DLD1 (cell line): ENCODE measurements around the gene KIF19.
"Not testable (repeated sequence)": the region's sequence is repeated elsewhere in the genome, so short reads cannot be mapped to it uniquely, and the experiment has no call there.

Experiments used
- in situ Hi-C: cut with HindIII; loops from 2 replicates; pipeline ENCODE4 v1.10.0; 2017; ENCODE audit warnings: low sequenced_read_pairs

KIF19 gene

DNA sequence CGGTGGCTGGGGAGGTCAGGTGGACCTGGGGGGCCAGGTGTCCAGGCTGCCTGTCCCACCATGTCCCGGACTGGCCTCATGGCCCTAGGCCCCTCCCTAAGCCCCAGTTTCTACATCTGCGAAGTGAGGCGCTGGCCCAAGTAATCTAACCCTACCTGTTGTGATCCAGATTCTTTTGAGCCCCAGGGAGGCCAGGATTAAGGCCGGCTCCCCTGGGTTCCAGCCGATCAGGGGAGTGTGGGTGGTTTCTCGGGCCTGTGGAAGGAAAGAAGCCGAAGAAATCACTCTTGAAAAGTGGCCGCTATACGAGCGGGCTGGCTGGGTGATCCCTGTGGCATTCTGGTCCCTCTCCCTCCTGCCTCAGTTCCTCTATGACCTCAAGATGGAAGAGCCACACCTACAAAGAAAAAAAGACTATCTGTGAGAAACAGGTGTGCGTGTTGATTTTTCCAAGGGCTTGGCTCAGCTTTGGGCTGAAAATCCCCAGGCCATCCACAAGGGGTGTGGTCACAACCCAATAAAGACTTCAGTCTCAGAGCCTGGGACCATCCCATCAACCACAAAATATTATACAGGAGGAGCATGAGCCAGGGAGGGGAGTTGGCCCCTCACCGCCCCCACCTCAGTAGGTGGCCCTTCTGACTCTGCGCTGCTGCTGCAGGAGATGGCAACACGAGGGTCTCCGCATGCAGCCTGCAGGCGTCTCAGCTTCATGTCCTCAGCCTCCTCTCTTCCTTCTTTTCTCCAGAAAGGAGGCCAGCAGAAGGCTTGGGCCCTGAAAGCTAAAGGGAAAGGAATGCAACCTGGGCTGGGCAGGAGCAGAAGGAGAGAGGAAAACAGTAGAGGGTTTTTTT is 61.6 kb downstream of the KIF19 start:
- in situ Hi-C loops: no loop called here

- in situ Hi-C loops: no loop called here
Observed at GRCh38 chr17:74389084-74389753, 63.2 kb downstream of the KIF19 start.

GRCh38 chr17:74389937-74390679 is 64.1 kb downstream of the KIF19 start:
- in situ Hi-C loops: no loop called here

DNA sequence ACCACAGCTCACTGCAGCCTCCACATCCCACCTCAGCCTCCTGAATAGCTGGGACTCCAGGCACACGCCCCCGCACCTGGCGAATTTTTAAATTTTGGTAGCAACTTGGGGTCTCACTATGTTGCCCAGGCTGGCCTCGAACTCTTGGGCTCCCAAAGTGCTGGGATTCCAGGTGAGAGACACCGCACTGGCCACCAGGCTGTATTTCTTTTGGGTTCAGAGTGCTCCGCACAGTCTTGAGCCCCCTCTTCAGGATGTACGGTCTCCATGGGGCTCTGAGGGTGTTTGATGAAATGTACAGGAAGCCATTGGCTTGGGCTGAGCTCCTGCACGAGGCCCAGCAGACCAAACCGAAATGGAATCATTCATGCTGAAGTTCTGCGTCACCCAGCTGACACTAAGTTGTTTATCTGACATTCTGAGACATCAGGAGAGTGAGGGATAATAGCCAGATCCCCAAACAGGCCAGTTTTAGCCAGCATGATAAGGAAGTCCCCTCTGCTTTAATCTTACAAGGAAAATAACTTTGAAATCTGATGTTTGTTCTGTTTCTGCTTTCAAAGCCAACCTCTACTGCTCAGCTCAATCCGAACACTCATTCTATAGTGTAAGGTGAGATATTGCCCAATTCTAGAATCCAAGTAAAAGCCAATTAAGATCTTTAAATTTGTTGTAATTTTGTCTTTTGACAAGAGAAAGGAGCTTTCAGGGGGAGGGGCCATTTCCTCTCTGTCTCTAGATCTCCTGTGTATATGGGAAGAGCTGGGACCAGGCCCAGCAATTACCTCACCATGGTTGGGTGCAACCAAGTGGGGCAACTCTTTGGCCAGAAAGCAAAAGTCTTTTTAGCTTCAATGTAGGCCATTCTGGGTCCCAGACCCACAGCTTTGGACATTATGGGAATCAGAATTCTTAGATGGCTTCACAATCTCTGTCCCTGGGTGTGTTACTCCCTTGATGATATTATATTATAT is 64.9 kb downstream of the KIF19 start:
- in situ Hi-C loops: no loop called here

GRCh38 chr17:74391771-74392170 is 65.7 kb downstream of the KIF19 start:
- in situ Hi-C loops: no loop called here

DNA sequence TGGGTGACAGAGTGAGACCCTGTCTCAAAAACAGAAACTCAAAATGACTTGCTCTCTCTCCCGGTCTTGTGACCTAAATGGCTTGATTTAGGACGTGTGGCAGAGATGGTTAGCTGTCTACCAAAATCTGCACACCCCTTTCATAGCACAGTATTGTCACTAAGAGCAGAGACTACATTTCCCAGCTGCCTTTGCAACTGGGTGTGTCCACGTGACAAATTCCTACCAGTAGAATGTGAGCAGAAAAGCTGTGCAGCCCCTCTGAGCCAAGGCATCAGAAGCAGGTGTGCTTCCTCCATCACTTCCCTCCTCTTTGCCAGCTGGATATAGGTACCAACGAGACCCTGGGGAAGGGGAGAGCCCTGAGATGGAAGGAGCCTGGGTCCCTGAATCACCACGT is 66.8 kb downstream of the KIF19 start:
- in situ Hi-C loops: no loop called here

DNA sequence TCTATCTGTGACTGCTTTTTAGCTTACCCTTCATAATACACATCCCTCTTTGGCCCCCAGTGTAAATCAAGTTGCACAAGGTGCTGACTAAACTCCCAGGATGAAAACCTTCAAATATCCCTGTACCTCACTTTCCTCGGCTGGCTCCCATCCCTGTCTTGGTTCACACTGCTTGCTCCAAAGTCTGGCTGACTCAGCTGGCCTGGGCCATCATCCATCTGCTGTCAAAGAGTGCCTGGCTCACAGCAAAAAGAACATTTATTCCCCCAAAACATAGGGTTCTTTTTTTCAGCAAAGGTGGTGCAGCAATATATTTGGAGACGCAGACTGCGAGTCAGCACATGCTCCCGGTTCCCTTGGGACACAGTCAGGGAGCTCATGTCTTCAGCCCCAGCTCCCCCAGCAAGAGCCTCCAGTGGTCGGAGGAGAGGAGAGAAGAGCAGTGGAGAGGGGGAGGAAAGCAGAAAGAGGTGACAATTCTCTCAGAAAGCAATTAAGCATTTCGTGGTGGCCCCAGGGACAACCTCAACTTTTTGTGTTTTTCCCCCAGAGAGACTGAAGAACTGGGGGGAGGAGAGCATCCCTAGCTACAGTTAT is 67.4 kb downstream of the KIF19 start:
- in situ Hi-C loops: no loop called here

DNA sequence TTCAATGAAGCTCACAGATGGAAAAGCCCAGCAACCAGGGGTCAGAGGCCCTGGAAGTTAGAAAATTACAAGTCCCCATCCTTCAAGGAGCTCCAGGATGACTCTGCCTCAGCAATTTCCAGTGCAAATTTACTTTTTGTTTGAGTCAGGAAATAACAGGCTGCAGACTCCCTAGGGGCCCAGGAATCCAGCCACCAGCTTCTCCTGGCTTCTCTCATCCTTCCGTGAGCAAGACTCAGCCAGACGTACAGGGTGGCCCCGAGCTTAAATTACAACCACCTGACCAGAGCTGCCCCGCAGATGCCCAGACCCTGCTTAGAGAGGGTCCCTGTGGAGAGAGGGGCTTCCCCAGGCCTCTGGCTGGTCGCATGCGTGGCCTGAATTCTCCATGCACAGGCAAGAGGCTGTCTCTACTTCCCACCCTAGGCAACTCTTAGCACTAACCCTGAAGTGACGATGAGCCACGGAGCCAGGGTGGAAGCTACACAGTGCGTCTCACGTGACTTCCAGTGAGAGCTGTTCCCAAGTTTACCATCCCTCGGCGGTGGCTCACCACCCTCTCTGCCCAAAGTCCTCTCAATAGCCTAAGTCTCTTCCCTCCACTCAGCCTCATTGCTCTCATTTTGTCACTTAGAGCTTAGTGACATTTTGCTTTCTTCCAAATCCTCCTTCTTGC is 68.4 kb downstream of the KIF19 start:
- in situ Hi-C loops: no loop called here

DNA sequence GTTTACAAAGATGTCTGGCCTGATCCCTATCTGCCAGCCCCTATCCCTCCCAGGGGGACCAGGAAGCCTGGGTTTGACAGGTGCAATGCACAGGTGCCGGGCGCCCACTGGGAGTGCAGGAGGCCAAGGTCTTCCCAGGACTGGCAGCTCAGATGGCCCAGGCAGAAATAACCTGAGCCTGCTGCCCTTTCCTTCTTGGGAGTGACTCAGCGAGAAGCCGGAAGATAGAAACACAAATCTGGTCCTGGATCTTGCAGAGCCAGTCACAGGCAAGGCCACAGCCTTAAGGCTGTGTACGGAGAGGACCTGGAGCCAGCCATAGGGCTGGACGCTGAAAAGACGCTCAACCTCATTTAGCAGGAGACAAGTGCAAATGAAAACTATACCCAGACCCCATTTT is 69.0 kb downstream of the KIF19 start:
- in situ Hi-C loops: no loop called here

DNA sequence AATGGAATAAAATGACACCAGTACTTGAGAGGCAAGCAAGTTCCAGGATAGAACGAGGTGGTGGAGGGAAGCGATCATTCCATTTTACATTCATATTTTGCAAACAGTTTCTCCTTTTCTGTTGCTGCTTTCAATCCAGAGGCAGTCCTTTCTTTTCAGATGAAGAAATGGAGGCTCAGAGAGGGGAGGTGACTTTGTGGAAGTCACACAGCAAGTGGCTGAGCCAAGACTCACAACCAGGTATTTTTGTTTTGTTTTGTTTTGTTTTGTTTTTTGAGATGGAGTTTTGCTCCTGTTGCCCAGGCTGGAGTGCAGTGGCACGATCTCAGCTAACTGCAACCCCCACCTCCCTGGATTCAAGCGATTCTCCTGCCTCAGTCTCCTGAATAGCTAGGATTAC is 70.5 kb downstream of the KIF19 start:
- in situ Hi-C loops: no loop called here

DNA sequence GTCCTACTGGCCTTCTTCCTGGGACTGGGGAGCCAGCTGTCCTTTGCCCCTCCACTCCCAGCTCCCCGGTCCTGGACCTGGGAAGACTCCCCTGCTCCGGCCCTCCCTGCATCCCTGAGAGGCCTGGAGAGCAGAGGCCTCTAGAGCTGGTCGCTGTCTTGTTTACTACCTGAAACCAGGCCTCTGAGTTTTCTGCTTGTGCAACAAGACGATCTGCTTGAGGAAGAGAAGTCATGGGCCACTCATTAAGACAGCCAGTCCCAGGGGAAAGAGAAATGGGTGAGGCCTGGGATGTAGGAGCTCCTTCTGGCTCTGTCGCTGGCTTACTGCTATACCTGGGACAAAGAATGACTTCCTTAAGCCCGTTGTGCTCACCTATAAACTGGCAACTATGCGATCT is 76.0 kb downstream of the KIF19 start:
- in situ Hi-C loops: no loop called here

- in situ Hi-C loops: no loop called here
Observed at GRCh38 chr17:74403512-74404137, 77.6 kb downstream of the KIF19 start.

GRCh38 chr17:74404218-74404617 is 78.2 kb downstream of the KIF19 start:
- in situ Hi-C loops: no loop called here

- in situ Hi-C loops: no loop called here
Observed at GRCh38 chr17:74404789-74405188, 78.8 kb downstream of the KIF19 start.

DNA sequence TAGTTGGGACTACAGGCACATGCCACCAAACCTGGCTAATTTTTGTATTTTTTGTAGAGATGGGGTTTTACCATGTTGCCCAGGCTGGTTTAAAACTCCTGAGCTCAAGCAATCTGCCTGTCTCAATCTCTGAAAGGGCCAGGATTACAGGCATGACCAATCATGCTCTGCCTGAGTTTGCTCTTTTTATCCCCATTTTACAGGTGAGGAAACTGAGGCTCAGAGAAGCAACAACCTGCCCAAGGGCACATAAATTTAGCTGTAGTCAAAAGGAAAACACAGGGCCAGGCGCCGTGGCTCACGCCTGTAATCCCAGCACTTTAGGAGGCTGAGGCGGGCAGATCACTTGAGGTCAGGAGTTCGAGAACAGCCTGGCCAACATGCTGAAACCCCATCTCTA is 79.3 kb downstream of the KIF19 start:
- in situ Hi-C loops: not testable (repeated sequence)
